GM19468 (cell line): ENCODE data around the gene SLC44A5.
"Not testable (repeated sequence)": the region's sequence is repeated elsewhere in the genome, so short reads cannot be mapped to it uniquely, and the experiment has no call there.

Experiments used
- ATAC-seq: cut with Tn5 transposase; IDR thresholded peaks from one replicate; pipeline ENCODE4 v1.9.1; 2021; ENCODE audit warnings: mild to moderate bottlenecking, moderate library complexity, moderate number of reproducible peaks; ENCODE audit not compliant: unreplicated experiment; ENCODE audit errors: extremely low read depth

Gene SLC44A5

GRCh38 chr1:75593457-75593856, 17.5 kb downstream of the SLC44A5 start:
- not testable (repeated sequence) for ATAC-seq

GRCh38 chr1:75589637-75590036, 21.3 kb downstream of the SLC44A5 start:
- no peak for ATAC-seq

- no peak for ATAC-seq
These were observed 22.0 kb downstream of the SLC44A5 start for GRCh38 chr1:75588779-75589475.

- no peak for ATAC-seq
These were observed 23.2 kb downstream of the SLC44A5 start for GRCh38 chr1:75587692-75588091.

- no peak for ATAC-seq
These were observed 27.6 kb downstream of the SLC44A5 start for GRCh38 chr1:75583282-75583681.

GRCh38 chr1:75582725-75583261, 28.1 kb downstream of the SLC44A5 start:
- no peak for ATAC-seq

- ATAC-seq: no peak
These were observed 31.9 kb downstream of the SLC44A5 start for GRCh38 chr1:75579046-75579445.

GRCh38 chr1:75575837-75576236, 35.1 kb downstream of the SLC44A5 start:
- ATAC-seq: no peak

- no peak for ATAC-seq
These were observed 43.7 kb downstream of the SLC44A5 start for GRCh38 chr1:75567191-75567590.

- no peak for ATAC-seq
These were observed 51.1 kb downstream of the SLC44A5 start for GRCh38 chr1:75559800-75560199.

GRCh38 chr1:75559136-75559535, 51.8 kb downstream of the SLC44A5 start:
- ATAC-seq: no peak

GRCh38 chr1:75554870-75555269, 56.0 kb downstream of the SLC44A5 start:
- no peak for ATAC-seq

GRCh38 chr1:75554181-75554580, 56.7 kb downstream of the SLC44A5 start:
- ATAC-seq: no peak

- no peak for ATAC-seq
These were observed 60.4 kb downstream of the SLC44A5 start for GRCh38 chr1:75550559-75550958.

- no peak for ATAC-seq
These were observed 62.0 kb downstream of the SLC44A5 start for GRCh38 chr1:75548721-75549480.

GRCh38 chr1:75543705-75544104, 67.2 kb downstream of the SLC44A5 start:
- ATAC-seq: no peak

GRCh38 chr1:75542818-75543570, 67.9 kb downstream of the SLC44A5 start:
- no peak for ATAC-seq

- no peak for ATAC-seq
These were observed 71.4 kb downstream of the SLC44A5 start for GRCh38 chr1:75539230-75540116.

- ATAC-seq: no peak
These were observed 77.8 kb downstream of the SLC44A5 start for GRCh38 chr1:75533085-75533484.

GRCh38 chr1:75531570-75531969, 79.3 kb downstream of the SLC44A5 start:
- no peak for ATAC-seq
